ENCODE results near the gene DUSP7.
"Not testable (repeated sequence)": the region's sequence is repeated elsewhere in the genome, so short reads cannot be mapped to it uniquely, and the experiment has no call there.

The DUSP7 gene

DNA sequence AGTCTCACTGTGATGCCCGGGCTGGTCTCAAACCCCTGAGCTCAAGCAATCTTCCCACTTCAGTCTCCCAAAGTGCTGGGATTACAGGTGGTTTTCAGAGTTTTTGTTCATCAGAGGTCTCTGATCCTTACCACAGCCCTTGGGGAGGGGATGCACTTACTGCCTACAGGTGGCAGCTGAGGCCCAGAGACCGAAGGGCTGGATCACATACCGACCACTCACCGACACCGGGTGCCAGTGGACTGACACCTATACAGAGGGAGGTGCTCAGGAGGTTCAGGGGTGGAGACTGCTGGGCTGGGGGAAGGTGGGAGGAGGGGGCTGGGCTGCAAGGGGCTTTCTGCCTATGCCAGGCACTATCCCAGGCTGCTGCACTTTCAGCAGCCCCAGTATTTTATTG is 19.5 kb downstream of the DUSP7 start:
- Histone ChIP-seq H3K36me3 (ENCODE audit: insufficient read depth, low read length) (no peaks in the 10 kb centered on the region), H3K4me1 (ENCODE audit: control insufficient read depth, insufficient read depth, low read length, unreplicated experiment) (peaks cover 4% of the 10 kb centered on the region), H3K4me3 (ENCODE audit: low read depth, low read length) (no peak overlapping the region), H3K79me2 (ENCODE audit: control insufficient read depth, insufficient read depth, low read length, unreplicated experiment) (no peaks in the 10 kb centered on the region), H3K27me3 (ENCODE audit: insufficient read depth, low read length) (no peaks in the 10 kb centered on the region), H2AFZ (ENCODE audit: low read length, unreplicated experiment) (no peak overlapping the region), H3K27ac (ENCODE audit: low read depth, low read length) (no peak overlapping the region)

DNA sequence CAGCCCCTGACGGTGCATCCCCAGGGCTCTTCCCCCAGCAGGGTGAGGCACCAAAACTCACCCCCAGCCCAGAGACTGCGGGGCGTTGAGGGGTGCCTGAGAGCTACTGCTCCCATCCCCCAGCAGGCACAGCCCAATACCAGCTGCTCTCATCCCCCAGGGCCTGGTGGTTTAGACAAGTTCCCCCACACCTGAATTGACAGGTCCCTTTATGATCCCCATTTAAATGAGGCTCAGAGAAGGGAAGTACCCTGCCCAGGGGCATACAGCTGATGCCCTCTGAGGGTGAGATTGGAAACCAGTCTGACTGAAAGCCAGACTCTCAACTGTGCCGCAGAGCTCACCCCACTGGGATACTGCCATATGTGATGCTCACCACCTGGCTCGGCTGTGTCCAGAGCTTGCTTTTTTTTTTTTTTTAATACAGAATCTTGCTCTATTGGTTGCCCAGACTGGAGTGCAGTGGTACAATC is 20.1 kb downstream of the DUSP7 start:
- Histone ChIP-seq H3K27ac (ENCODE audit: low read depth, low read length) (no peak overlapping the region), H3K4me3 (ENCODE audit: low read depth, low read length) (no peak overlapping the region), H3K79me2 (ENCODE audit: control insufficient read depth, insufficient read depth, low read length, unreplicated experiment) (no peaks in the 10 kb centered on the region), H3K27me3 (ENCODE audit: insufficient read depth, low read length) (no peaks in the 10 kb centered on the region), H3K36me3 (ENCODE audit: insufficient read depth, low read length) (no peaks in the 10 kb centered on the region), H3K4me1 (ENCODE audit: control insufficient read depth, insufficient read depth, low read length, unreplicated experiment) (peaks cover 4% of the 10 kb centered on the region), H2AFZ (ENCODE audit: low read length, unreplicated experiment) (no peak overlapping the region)

DNA sequence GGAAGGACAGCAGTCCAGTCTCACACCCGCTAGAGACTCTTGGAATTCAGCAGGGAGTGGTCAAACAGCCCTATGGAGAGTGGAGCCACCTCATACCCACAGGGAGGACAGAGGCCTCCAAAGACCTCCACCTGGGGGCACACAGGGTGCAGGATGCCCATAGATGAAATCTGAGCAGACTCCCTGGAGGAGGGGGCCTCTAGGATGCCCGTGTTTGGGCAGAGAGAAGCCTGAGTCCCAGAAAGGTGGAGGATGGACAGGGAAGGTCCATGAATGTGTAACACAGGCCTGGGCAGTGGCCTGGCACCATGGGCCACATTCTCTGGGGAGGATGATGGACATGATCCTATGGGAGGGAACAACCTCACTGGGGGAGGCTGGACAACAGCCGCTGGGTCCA is 21.7 kb downstream of the DUSP7 start:
- Histone ChIP-seq H3K4me1 (ENCODE audit: control insufficient read depth, insufficient read depth, low read length, unreplicated experiment) (peaks cover 4% of the 10 kb centered on the region), H3K27ac (ENCODE audit: low read depth, low read length) (no peak overlapping the region), H2AFZ (ENCODE audit: low read length, unreplicated experiment) (no peak overlapping the region), H3K27me3 (ENCODE audit: insufficient read depth, low read length) (no peaks in the 10 kb centered on the region), H3K79me2 (ENCODE audit: control insufficient read depth, insufficient read depth, low read length, unreplicated experiment) (no peaks in the 10 kb centered on the region), H3K4me3 (ENCODE audit: low read depth, low read length) (no peak overlapping the region), H3K36me3 (ENCODE audit: insufficient read depth, low read length) (no peaks in the 10 kb centered on the region)

DNA sequence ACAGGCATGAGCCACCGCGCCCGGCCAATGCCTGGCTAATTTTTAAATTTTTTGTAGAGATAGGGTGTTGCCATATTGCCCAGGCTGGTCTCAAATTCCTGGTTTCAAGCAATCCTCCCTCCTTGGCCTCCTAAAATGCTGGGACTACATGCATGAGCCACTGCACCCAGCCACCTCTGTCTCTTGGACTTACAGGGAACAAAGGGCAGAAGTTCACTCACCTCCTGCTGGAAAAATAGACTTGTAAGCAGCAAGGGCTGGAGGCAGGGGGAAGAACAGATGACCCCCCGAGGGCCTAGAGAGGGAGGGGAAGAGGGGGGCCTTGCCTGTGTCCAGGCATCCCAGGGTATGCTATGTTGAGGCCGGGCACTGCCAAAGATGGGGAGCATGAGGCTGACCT is 22.2 kb downstream of the DUSP7 start:
- Histone ChIP-seq H3K4me1 (ENCODE audit: control insufficient read depth, insufficient read depth, low read length, unreplicated experiment) (peaks cover 4% of the 10 kb centered on the region), H3K27me3 (ENCODE audit: insufficient read depth, low read length) (no peaks in the 10 kb centered on the region), H3K36me3 (ENCODE audit: insufficient read depth, low read length) (no peaks in the 10 kb centered on the region), H3K79me2 (ENCODE audit: control insufficient read depth, insufficient read depth, low read length, unreplicated experiment) (no peaks in the 10 kb centered on the region), H3K4me3 (ENCODE audit: low read depth, low read length) (no peak overlapping the region), H3K27ac (ENCODE audit: low read depth, low read length) (no peak overlapping the region), H2AFZ (ENCODE audit: low read length, unreplicated experiment) (no peak overlapping the region)

DNA sequence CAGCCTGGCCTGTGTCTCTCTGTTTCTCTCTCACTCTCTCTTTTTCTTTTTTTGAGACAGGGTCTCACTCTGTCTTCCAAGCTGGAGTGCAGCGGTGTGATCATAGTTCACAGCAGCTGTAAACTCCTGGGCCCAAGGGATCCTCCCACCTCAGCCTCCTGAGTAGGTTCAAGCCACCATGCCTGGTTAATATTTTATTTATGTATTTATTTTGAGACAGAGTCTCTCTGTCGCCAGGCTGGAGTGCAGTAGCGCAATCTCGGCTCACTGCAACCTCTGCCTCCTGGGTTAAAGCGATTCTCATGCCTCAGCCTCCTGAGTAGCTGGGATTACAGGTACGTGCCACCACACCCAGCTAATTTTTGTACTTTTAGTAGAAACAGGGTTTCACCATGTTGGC is 22.6 kb downstream of the DUSP7 start:
- H3K36me3 ChIP-seq (ENCODE audit: insufficient read depth, low read length); H3K4me3 ChIP-seq (ENCODE audit: low read depth, low read length); H2AFZ ChIP-seq (ENCODE audit: low read length, unreplicated experiment); H3K4me1 ChIP-seq (ENCODE audit: control insufficient read depth, insufficient read depth, low read length, unreplicated experiment); H3K27me3 ChIP-seq (ENCODE audit: insufficient read depth, low read length); H3K27ac ChIP-seq (ENCODE audit: low read depth, low read length); H3K79me2 ChIP-seq (ENCODE audit: control insufficient read depth, insufficient read depth, low read length, unreplicated experiment): not testable (repeated sequence)

DNA sequence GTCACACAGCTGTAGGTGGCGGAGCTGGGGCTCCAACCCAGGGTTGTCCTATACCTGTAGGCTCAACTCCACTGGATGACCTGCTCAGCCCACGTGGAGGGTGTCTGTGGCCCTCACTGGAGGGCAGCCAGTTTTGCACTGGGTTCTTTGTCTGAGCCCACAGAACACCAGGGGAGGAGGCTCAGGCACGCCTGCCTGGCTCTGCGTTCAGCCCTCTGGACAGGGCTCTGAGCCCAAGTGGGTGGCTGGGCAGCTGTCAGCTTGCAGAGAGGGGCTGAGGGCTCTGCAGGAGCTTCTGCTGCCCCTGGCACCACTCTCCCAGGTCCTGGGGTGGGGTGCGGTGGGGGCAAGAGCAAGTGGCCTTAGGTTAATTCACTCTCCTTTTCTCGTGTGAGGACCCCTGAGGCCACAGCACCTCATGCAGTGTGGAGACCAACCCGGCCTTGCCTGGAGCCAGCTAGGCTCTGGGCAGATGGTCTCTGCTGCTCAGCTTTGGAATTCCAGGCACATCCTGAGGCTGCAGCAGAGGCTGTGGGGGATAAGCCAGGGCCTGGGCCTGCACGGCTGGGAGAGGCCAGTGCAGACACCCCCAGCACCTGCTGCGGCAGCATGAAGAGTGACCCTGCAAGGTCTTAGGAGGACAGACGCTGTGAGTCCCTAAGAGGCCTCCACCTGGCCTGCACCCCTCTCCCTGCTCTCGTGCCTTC is 23.5 kb downstream of the DUSP7 start:
- Histone ChIP-seq H3K4me3 (ENCODE audit: low read depth, low read length) (no peak overlapping the region), H3K36me3 (ENCODE audit: insufficient read depth, low read length) (no peaks in the 10 kb centered on the region), H3K27me3 (ENCODE audit: insufficient read depth, low read length) (no peaks in the 10 kb centered on the region), H2AFZ (ENCODE audit: low read length, unreplicated experiment) (no peak overlapping the region), H3K79me2 (ENCODE audit: control insufficient read depth, insufficient read depth, low read length, unreplicated experiment) (no peaks in the 10 kb centered on the region), H3K27ac (ENCODE audit: low read depth, low read length) (no peak overlapping the region), H3K4me1 (ENCODE audit: control insufficient read depth, insufficient read depth, low read length, unreplicated experiment) (peaks cover 9% of the 10 kb centered on the region)

DNA sequence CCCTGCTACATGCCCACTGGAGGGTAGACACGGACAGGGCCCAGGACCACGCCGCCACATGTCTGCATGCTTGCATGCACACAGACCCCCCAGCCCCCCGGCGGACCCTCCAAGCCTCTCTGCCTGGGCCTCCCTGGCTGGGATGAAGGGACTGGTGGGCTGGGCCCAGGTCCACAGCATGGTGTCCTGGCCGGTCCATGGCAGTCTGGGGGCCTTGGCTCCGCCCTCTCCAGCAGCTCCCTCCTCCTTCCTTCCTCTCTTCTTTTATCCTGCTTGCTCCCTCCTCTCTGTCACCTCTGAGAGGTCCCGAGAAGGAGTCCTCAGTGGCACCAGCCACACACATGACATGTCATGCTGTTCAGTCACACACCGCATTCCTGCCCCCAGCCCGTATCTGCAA is 24.5 kb downstream of the DUSP7 start:
- Histone ChIP-seq H3K36me3 (ENCODE audit: insufficient read depth, low read length) (no peaks in the 10 kb centered on the region), H3K27me3 (ENCODE audit: insufficient read depth, low read length) (no peaks in the 10 kb centered on the region), H3K27ac (ENCODE audit: low read depth, low read length) (no peak overlapping the region), H2AFZ (ENCODE audit: low read length, unreplicated experiment) (no peak overlapping the region), H3K79me2 (ENCODE audit: control insufficient read depth, insufficient read depth, low read length, unreplicated experiment) (no peaks in the 10 kb centered on the region), H3K4me3 (ENCODE audit: low read depth, low read length) (no peak overlapping the region), H3K4me1 (ENCODE audit: control insufficient read depth, insufficient read depth, low read length, unreplicated experiment) (peaks cover 9% of the 10 kb centered on the region)

DNA sequence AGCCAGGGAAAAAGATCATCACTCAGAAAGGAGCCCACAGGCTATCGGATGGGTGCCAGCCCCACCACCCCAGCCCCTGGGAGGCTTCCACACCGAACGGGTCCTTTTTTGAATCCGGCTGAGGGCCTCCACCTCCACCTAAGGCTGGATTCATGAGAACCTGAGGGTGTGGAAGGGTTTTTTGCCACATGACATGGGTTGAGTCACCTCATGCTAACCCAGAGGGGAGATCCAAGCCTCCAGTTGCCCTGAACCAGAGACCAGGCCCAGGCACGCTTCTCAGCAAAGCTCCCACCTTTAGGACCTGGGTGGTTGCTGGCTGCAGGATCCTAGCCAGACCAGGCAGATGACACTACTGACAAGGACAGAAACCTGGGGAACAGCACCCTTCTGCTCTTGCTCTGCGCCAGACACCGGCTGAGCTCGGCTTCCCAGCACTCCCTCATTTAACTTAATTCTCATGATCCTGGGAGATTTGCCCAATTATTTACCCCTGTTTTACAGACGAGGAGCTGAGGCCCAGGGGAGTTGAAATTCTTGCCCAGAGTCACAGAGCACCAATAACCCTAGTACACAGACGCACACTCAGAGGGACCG is 25.6 kb downstream of the DUSP7 start:
- Histone ChIP-seq H3K4me3 (ENCODE audit: low read depth, low read length) (no peak overlapping the region), H3K27ac (ENCODE audit: low read depth, low read length) (no peak overlapping the region), H3K79me2 (ENCODE audit: control insufficient read depth, insufficient read depth, low read length, unreplicated experiment) (no peaks in the 10 kb centered on the region), H3K27me3 (ENCODE audit: insufficient read depth, low read length) (no peaks in the 10 kb centered on the region), H3K4me1 (ENCODE audit: control insufficient read depth, insufficient read depth, low read length, unreplicated experiment) (peaks cover 9% of the 10 kb centered on the region), H3K36me3 (ENCODE audit: insufficient read depth, low read length) (no peaks in the 10 kb centered on the region), H2AFZ (ENCODE audit: low read length, unreplicated experiment) (no peak overlapping the region)

DNA sequence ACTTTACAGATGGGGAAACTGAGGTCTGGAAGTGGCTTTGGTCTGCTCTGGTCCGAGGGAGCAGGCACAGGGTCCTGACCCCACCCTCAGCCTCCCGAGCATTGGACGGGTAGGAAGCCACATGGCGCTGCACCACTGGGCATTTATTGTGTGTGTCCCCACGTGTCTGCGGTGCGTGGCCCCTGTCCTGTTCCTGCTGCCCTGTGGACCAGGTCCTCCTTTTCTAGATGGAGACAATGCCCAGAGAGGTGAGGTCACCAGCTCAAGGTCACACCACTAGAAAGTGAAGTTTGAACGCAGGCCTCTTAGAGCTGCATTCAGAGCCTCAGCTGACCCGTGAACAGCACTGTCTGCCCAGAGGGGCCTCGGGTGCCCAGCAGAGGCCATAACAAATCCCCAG is 26.8 kb downstream of the DUSP7 start:
- H3K4me3 ChIP-seq (ENCODE audit: low read depth, low read length): no peak overlapping the region
- no peak overlapping the region for H2AFZ ChIP-seq (ENCODE audit: low read length, unreplicated experiment)
- no peak overlapping the region for H3K27ac ChIP-seq (ENCODE audit: low read depth, low read length)
- no peaks in the 10 kb centered on the region for H3K79me2 ChIP-seq (ENCODE audit: control insufficient read depth, insufficient read depth, low read length, unreplicated experiment)
- no peaks in the 10 kb centered on the region for H3K36me3 ChIP-seq (ENCODE audit: insufficient read depth, low read length)
- peaks cover 9% of the 10 kb centered on the region for H3K4me1 ChIP-seq (ENCODE audit: control insufficient read depth, insufficient read depth, low read length, unreplicated experiment)
- no peaks in the 10 kb centered on the region for H3K27me3 ChIP-seq (ENCODE audit: insufficient read depth, low read length)

DNA sequence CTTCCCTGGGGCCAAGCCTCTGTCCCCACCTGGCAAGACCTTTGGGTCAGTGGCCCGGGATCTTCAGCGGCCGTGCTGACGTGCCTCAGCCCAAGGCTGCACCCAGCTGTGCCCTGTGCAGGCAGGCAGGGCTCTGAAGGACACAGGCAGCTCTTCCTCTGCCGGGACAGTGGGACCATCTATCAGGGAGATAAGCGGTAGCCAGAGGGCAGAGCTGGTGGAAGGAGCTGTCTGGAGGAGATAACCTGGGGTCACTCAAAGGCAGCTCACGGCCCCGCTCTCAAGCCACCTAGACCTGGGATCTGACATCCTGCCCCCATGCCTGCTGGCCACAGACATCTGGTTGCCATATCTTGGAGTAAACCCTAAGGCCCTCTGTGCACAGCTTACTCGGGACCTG is 27.3 kb downstream of the DUSP7 start:
- H3K27me3 ChIP-seq (ENCODE audit: insufficient read depth, low read length): no peaks in the 10 kb centered on the region
- H3K4me3 ChIP-seq (ENCODE audit: low read depth, low read length): no peak overlapping the region
- no peak overlapping the region for H3K27ac ChIP-seq (ENCODE audit: low read depth, low read length)
- H3K4me1 ChIP-seq (ENCODE audit: control insufficient read depth, insufficient read depth, low read length, unreplicated experiment): peaks cover 9% of the 10 kb centered on the region
- H3K36me3 ChIP-seq (ENCODE audit: insufficient read depth, low read length): no peaks in the 10 kb centered on the region
- H3K79me2 ChIP-seq (ENCODE audit: control insufficient read depth, insufficient read depth, low read length, unreplicated experiment): no peaks in the 10 kb centered on the region
- H2AFZ ChIP-seq (ENCODE audit: low read length, unreplicated experiment): no peak overlapping the region

DNA sequence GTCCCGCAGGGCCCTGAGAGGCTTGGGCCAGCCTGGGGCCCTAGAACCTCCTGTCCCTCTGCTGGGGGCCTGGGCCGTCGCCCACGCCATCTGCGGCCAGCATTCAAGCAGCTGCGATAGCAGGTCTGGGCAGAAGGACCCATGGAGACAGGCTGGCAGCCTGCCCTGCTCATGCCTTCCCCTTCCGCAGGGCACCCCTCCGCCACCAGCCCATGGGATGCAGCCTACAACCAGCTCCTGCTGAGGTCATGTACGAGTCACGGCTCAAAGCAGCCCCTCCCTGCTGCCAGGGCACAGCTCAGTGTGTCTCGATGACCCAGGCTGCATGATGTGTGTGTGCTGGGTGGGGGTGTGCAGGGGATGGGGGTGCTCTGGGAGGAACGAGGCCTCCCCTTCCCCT is 27.8 kb downstream of the DUSP7 start:
- H3K27ac ChIP-seq (ENCODE audit: low read depth, low read length): no peak overlapping the region
- no peaks in the 10 kb centered on the region for H3K36me3 ChIP-seq (ENCODE audit: insufficient read depth, low read length)
- peaks cover 14% of the 10 kb centered on the region for H3K4me1 ChIP-seq (ENCODE audit: control insufficient read depth, insufficient read depth, low read length, unreplicated experiment)
- no peak overlapping the region for H2AFZ ChIP-seq (ENCODE audit: low read length, unreplicated experiment)
- no peaks in the 10 kb centered on the region for H3K27me3 ChIP-seq (ENCODE audit: insufficient read depth, low read length)
- no peak overlapping the region for H3K4me3 ChIP-seq (ENCODE audit: low read depth, low read length)
- H3K79me2 ChIP-seq (ENCODE audit: control insufficient read depth, insufficient read depth, low read length, unreplicated experiment): no peaks in the 10 kb centered on the region

Measured in ACC112 (cell line).